Vagina (tissue), 2 donors: ENCODE data around the gene MEIS3.

Experiments used
- CTCF ChIP-seq, 3 experiments: fragments of 450-650 bp in 2 of 3; fragments of 200-600 bp in 1 of 3; sonication (generic) in 1 of 3; IDR thresholded peaks; one replicate each; pipeline ENCODE4 v1.5.1; 2017 to 2019; ENCODE audit warnings: antibody characterized with exemption in 3 of 3, mild to moderate bottlenecking in 2 of 3, moderate library complexity in 2 of 3
- POLR2AphosphoS5 ChIP-seq, 2 donors: sonication (generic); formaldehyde crosslinking; IDR thresholded peaks; one replicate each; pipeline ENCODE4 v1.9.0; 2017; ENCODE audit warnings: antibody characterized with exemption in 2 of 2, mild to moderate bottlenecking in 2 of 2, low read depth in 1 of 2; ENCODE audit not compliant: insufficient read depth in 1 of 2

GRCh38 chr19:47390533-47391488 lies 28.5 kb downstream of the MEIS3 start:
- TF ChIP-seq CTCF (IDR thresholded peaks at IDR 0.05) (no peak), POLR2AphosphoS5 (IDR thresholded peaks at IDR 0.05; ENCODE audit: insufficient read depth in 1 of 2, low read depth in 1 of 2) (no peak)
